ENCODE measurements around the gene NID2. TPM values are rescaled to one million over a fixed set of nuclear protein-coding genes. Genes with fewer than 3 reads are reported as not detected.

Gene NID2
- total RNA-seq, 2 donors from 2014 or later: 18.8 to 28.7 TPM

DNA sequence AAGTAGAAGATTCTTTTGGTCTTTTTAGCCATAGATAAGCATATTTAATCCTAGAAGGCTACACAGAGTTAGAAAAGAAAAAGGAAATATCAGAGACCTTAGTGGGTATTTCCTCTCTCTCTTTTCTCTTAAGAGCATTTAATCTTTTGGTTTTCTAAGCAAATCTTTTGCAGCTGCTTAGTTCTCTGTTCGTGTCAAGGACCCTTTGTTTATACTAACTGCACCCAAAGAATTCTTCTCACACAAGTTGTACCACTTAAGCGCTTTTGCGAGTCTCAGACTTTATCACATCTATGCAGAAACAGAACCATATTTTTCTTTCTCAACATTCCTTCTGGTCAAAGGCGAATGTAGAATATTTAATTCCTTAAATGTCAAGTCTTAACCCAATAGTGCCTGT lies 17.9 kb upstream of the NID2 start:
- Histone ChIP-seq H3K27ac (no peak overlapping the region), H3K27me3 (no peaks in the 10 kb centered on the region), H3K36me3 (no peaks in the 10 kb centered on the region), H3K4me3 (no peak overlapping the region), H3K9ac (ENCODE audit: low read depth in 2 of 2, low read length in 2 of 2) (no peak overlapping the region), H3K9me3 (no peaks in the 10 kb centered on the region), H3K4me1 (no peaks in the 10 kb centered on the region)
- intact Hi-C loops (cut with DNase I): no loop called here
- DNase-seq: no peak
- no peak for TF ChIP-seq CTCF (IDR thresholded peaks at IDR 0.05)

GRCh38 chr14:52082903-52083302 lies 14.0 kb upstream of the NID2 start:
- no peaks in the 10 kb centered on the region for H3K36me3 ChIP-seq
- no peak for TF ChIP-seq CTCF (IDR thresholded peaks at IDR 0.05)
- H3K9me3 ChIP-seq: no peaks in the 10 kb centered on the region
- intact Hi-C loops (cut with DNase I): no loop called here
- no peak overlapping the region for H3K27ac ChIP-seq
- H3K27me3 ChIP-seq: no peaks in the 10 kb centered on the region
- DNase-seq: no peak
- no peak overlapping the region for H3K4me3 ChIP-seq
- no peak overlapping the region for H3K9ac ChIP-seq (ENCODE audit: low read depth in 2 of 2, low read length in 2 of 2)
- no peaks in the 10 kb centered on the region for H3K4me1 ChIP-seq

DNA sequence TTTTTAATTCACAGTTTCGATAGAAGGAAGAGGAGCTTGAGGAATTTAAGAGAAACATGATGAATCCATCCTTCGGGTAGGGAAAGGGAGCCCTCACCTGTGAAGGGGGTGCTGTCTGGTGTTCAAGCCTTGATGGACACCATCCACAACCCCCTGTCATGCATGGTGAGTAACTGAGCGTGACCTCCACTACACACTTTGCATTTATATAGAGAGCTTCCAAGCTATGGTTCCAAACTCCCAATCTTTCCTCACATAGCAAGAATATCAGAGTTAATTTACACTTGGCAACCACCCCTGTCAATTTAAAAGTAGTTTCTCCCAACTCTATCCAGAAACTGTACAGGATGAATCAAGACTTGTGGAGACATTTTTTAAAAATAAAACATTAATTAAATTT lies 13.1 kb upstream of the NID2 start:
- TF ChIP-seq CTCF (IDR thresholded peaks at IDR 0.05): no peak
- no peaks in the 10 kb centered on the region for H3K9me3 ChIP-seq
- intact Hi-C loops (cut with DNase I): no loop called here
- no peaks in the 10 kb centered on the region for H3K4me1 ChIP-seq
- H3K36me3 ChIP-seq: no peaks in the 10 kb centered on the region
- no peak overlapping the region for H3K9ac ChIP-seq (ENCODE audit: low read depth in 2 of 2, low read length in 2 of 2)
- no peak overlapping the region for H3K27ac ChIP-seq
- no peak overlapping the region for H3K4me3 ChIP-seq
- DNase-seq: no peak
- no peaks in the 10 kb centered on the region for H3K27me3 ChIP-seq

- intact Hi-C loops (cut with DNase I): no loop called here
- DNase-seq: no peak
- Histone ChIP-seq H3K9me3 (no peaks in the 10 kb centered on the region), H3K4me1 (no peaks in the 10 kb centered on the region), H3K36me3 (no peaks in the 10 kb centered on the region), H3K27ac (no peak overlapping the region), H3K27me3 (no peaks in the 10 kb centered on the region), H3K4me3 (no peak overlapping the region), H3K9ac (ENCODE audit: low read depth in 2 of 2, low read length in 2 of 2) (no peak overlapping the region)
- no peak for TF ChIP-seq CTCF (IDR thresholded peaks at IDR 0.05)
These were observed 12.2 kb upstream of the NID2 start for GRCh38 chr14:52080808-52081755.

DNA sequence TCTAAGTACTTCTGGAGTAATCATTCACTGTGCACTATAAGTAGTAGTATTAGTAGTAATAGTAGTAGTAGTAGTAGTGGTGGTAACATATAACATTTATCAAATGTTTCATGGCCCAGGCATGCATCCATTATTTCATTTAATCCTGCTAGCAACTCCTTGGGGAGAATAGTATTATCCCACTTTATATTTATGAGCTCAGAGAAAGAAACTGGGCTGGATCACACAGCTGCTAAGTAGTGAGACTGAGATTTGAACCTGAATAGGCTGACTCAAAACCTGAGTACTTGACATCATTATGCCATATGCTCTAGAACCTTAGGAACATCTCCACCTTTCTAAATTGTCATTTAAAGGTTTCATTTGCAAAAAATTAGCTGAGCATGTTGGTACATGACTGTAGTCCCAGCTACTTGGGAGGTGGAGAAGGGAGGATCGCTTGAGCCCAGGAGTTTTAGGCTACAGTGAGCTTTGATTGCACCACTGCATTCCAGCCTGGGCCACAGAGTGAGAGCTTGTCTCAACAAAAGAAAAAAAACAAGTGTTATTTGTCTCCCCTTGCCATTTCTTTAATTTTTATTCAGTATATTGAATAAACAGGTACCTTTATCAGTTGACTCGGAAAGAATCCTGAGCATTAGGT lies 11.4 kb upstream of the NID2 start:
- Histone ChIP-seq H3K4me1 (no peaks in the 10 kb centered on the region), H3K4me3 (no peak overlapping the region), H3K9ac (ENCODE audit: low read depth in 2 of 2, low read length in 2 of 2) (no peak overlapping the region), H3K27me3 (no peaks in the 10 kb centered on the region), H3K27ac (no peak overlapping the region), H3K9me3 (no peaks in the 10 kb centered on the region), H3K36me3 (no peaks in the 10 kb centered on the region)
- intact Hi-C loops (cut with DNase I): no loop called here
- no peak for TF ChIP-seq CTCF (IDR thresholded peaks at IDR 0.05)
- DNase-seq: no peak
